Large intestine (tissue), 3 donors: ENCODE results near the gene EPB41. TPM values are rescaled to one million over a fixed set of nuclear protein-coding genes. Genes with fewer than 3 reads are reported as not detected.

Experiments
- DNase-seq, 2 donors: peaks; one replicate each; pipeline versions ENCODE4 v3.0.0 to v3.0.0-alpha.2; 2013
- H3K27ac ChIP-seq: one replicate; pipeline ENCODE4 v1.5.1; 2013; ENCODE audit warnings: low read length
- H3K27me3 ChIP-seq: 2 replicates; pipeline ENCODE4 v1.6.1; 2013; ENCODE audit warnings: low read length; ENCODE audit not compliant: control insufficient read depth, insufficient read depth
- H3K36me3 ChIP-seq: 2 replicates; pipeline ENCODE4 v1.6.1; 2013; ENCODE audit warnings: low read length; ENCODE audit not compliant: control insufficient read depth, insufficient read depth
- H3K4me1 ChIP-seq: one replicate; pipeline ENCODE4 v1.6.1; 2013; ENCODE audit warnings: low read length; ENCODE audit not compliant: control insufficient read depth, insufficient read depth
- H3K4me3 ChIP-seq: one replicate; pipeline ENCODE4 v1.5.1; 2013; ENCODE audit warnings: low read length
- H3K9me3 ChIP-seq: one replicate; pipeline ENCODE4 v1.6.1; 2013; ENCODE audit warnings: mild to moderate bottlenecking, low read depth, low read length, moderate library complexity; ENCODE audit not compliant: control insufficient read depth
- WGBS: methylation state at CpG from one replicate; pipeline ENCODE4 v1.1.5; 2013; ENCODE audit warnings: low lambda C conversion rate; ENCODE audit not compliant: insufficient coverage; 5-methylcytosine and 5-hydroxymethylcytosine counted together
- polyA plus RNA-seq: library from polyadenylated mRNA; unstranded; fragments of 120-200 nt; gene quantifications from one replicate; pipeline ENCODE4 v1.2.1, GENCODE V29; 2013

EPB41 gene
- polyA plus RNA-seq, 1 donor, result 54.0 TPM

DNA sequence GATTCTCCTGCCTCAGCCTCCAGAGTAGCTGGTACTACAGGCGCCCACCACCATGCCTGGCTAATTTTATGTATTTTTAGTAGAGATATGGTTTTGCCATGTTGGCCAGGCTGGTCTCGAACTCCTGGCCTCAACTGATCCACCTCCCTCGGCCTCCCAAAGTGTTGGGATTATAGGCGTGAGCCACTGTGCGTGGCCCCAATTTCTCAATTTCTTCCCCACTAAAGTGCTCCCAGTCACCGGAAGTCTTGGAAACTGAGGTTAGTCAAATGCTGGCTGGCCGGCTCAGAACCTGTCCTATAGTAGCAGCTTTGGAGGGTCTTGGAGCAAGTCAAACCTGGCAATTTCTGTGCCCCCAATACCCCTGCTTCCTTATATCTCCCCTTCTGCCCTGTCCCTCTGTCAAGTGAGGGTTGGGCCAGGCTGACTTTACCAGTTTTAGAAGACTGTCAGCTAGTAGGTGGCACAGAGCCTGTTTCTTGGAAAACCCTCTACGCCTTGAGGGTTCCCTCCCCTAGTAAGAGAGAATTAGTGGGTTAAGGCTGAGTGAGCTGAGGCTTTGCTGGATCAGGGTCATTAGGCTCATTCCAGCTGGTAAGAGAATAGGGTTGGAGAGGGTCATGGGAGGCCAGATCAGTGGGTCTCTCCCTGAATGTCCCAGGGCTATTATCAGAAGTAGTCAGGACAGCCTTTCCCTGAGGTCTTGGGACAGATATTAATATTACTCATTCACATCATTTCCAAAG is 8.3 kb upstream of the EPB41 start:
- Histone ChIP-seq H3K36me3 (no peaks in the 10 kb centered on the region), H3K9me3 (no peaks in the 10 kb centered on the region), H3K27ac (no peak overlapping the region), H3K4me1 (no peaks in the 10 kb centered on the region), H3K4me3 (no peak overlapping the region), H3K27me3 (no peaks in the 10 kb centered on the region)
- no peak for DNase-seq
- WGBS, result no CpG with 5 or more reads among the region's 8 CpGs

DNA sequence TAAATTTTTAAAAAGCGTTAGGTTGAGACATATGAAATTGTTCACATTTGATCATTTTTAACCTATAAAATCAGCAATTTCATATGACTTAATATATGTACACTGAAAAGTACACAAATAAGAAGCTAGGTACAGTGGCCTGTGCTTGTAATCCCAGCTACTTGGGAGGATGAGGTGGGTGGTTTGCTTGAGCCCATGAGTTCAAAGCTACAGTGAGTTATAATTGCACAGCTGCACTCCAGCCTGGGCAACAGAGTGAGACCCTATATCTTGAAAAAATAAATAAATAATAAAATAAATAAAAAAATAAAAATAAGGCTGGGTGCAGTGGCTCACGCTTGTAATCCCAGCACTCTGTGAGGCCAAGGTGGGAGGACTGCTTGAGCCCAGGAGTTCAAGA is 5.2 kb upstream of the EPB41 start:
- Histone ChIP-seq H3K27ac (no peak overlapping the region), H3K4me1 (no peaks in the 10 kb centered on the region), H3K9me3 (no peaks in the 10 kb centered on the region), H3K27me3 (no peaks in the 10 kb centered on the region), H3K36me3 (no peaks in the 10 kb centered on the region), H3K4me3 (no peak overlapping the region)
- DNase-seq, result no peak
- WGBS, result 100% methylated on average over 1 of the region's 2 CpGs

DNA sequence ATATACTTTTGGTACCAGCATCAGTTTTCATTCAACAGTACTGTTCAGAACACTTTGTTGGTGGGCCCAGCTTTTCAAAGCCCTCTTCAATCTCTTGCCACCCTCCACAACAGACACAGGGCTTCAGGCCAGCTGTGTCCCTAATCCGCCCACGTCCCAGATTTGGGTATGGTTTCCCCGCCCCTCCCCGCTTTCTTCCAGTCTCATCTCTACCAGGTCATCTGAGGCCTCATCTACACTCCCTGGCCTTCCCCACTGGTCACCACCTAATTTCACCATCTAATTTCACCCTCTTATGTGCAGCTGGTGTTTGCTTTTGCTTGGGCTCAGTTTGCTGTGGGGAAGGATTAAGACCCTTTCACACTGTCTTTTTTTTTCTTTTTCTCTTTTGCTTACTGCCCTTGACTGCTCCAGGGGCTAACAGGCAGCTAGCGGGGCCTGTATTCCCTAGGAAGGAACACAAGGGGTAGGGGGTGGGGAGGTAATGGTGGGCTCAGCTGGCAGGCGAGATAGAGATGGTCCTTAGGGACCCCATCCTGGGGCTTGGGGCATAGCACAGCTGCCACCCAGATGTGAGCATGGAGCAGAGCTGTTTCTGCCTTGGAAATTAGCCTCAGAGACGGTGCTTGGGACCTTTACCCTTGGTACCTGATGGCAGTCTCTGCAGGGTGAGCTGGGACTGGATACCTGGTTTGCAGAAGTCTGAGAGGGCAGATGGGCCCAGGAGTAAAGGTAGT is 3.8 kb upstream of the EPB41 start:
- H3K27ac ChIP-seq, result no peak overlapping the region
- DNase-seq, result no peak
- H3K9me3 ChIP-seq, result no peaks in the 10 kb centered on the region
- no peaks in the 10 kb centered on the region for H3K4me1 ChIP-seq
- no peaks in the 10 kb centered on the region for H3K36me3 ChIP-seq
- H3K4me3 ChIP-seq, result no peak overlapping the region
- WGBS, result no CpG with 5 or more reads among the region's 7 CpGs
- no peaks in the 10 kb centered on the region for H3K27me3 ChIP-seq

DNA sequence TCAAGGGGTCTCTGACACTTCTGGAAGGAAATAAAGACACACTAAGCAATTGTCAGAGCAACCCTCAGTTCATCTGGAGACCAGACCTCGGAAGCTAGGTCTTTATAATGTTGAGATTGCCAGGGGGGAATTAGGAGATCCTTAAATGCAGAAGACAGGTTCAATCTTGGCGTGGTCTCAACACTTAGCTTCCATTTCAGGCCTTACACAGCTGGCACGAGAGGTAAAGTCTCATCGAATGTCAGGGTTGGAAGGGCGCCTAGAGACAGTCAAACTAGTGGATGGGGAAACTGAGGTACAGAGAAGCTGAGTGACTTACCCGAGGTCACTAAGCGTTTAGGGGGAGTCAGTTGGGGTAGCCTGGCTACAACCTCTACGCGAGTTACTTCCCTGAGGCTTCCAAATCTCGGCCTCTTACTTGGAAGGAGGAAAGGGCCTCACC is 562 bp upstream of the EPB41 start:
- no peaks in the 10 kb centered on the region for H3K4me1 ChIP-seq
- DNase-seq, result no peak
- no peaks in the 10 kb centered on the region for H3K9me3 ChIP-seq
- WGBS, result no CpG with 5 or more reads among the region's 10 CpGs
- H3K27me3 ChIP-seq, result no peaks in the 10 kb centered on the region
- peak overlapping the region; percentile 54 for H3K4me3 ChIP-seq
- no peaks in the 10 kb centered on the region for H3K36me3 ChIP-seq
- H3K27ac ChIP-seq, result no peak overlapping the region

DNA sequence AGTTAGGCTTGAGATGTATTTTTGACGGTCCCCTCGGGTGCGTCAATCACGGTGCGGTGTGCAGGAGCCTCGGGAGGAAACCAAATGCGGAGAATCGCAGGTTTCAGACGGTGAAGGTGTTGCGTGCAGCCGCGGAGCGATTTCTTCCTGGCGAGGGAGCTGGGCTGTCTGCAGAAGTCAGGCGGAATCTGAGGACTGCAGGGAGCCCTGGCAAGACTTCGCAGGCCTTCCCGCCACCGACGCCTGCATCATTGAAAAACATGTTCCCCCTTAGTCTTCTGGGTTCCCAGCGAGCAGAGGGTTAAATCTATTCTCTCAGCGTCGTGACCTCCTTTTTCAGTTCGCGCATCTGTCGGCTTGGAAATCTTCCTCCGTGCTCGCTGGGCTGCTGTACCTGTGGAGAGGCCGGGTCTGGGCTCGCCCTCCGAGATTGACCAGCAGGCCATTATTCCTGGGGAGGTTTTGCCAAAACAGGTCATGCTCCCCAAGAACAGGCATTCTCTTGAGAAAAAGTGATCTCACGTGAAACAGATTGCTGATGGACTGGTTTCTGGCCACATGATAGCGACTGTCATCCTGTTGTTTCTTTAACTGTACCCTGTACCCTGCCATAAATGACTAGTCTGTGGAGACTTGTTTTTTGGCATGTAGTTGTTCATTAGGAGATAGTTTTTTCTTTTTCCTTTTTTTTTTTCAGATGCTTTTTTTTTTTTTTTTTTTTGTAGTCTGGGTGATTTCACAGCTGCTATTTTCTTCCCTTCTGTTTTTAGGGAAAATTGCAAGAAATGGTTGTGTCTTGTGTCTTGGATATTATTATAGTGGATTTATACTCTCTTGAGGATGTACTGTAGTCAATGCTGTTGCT is 894 bp downstream of the EPB41 start:
- no peaks in the 10 kb centered on the region for H3K27me3 ChIP-seq
- no CpG with 5 or more reads among the region's 32 CpGs for WGBS
- no peaks in the 10 kb centered on the region for H3K4me1 ChIP-seq
- H3K27ac ChIP-seq, result peak overlapping the region; percentile 79
- H3K9me3 ChIP-seq, result no peaks in the 10 kb centered on the region
- H3K4me3 ChIP-seq, result peak overlapping the region; percentile 54
- no peaks in the 10 kb centered on the region for H3K36me3 ChIP-seq
- DNase-seq, result peak; percentile 66 to 86

DNA sequence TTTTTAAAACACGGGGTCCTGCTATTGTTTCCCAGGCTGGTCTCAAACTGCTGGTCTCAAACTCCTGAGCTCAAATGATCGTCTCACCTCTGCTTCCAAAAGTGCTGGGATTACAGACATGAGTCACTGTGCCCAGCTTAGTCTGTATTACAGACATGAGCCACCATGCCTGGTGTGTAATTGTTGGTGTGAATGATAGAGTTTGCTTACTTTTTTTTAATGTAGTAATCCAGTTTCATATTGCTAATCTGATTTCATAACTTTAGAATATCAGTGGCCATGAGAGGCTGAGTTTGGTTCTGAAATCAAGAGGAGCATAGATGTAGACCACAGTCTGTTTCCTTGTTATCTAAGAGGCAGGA is 3.4 kb downstream of the EPB41 start:
- Histone ChIP-seq H3K27ac (no peak overlapping the region), H3K4me1 (no peaks in the 10 kb centered on the region), H3K36me3 (no peaks in the 10 kb centered on the region), H3K4me3 (no peak overlapping the region), H3K9me3 (no peaks in the 10 kb centered on the region), H3K27me3 (no peaks in the 10 kb centered on the region)
- WGBS, result no CpG with 5 or more reads among the region's 2 CpGs
- no peak for DNase-seq

DNA sequence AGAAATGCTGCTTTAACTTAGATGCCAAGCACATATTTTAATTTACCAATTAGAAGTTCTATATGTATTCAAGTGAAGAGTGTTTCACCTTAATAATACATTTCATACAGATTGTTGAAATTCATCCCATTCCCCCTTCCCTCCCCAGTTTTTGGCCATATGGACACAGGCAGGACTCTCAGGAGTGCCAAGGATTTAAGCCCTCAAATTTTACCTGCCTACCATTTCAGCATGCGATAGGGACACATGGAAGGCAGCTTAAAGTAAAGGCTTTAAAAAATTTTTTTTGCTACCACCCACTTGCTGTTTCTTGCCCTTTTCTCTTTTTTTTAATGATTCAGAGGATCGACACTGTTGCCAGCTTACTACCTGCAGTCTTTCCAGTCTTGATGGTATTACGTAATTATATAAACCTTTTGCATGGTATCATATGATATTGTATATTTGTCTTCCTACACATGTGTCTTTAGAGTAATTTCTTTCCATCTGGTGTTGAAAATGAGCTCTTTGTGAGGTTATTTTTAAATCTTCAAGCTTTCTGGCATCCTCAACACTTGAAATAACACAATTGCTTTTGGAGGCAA is 7.0 kb downstream of the EPB41 start:
- 80% methylated on average over 2 of the region's 3 CpGs for WGBS
- Histone ChIP-seq H3K4me1 (peaks cover 3% of the 10 kb centered on the region), H3K9me3 (no peaks in the 10 kb centered on the region), H3K36me3 (no peaks in the 10 kb centered on the region), H3K27ac (no peak overlapping the region), H3K27me3 (no peaks in the 10 kb centered on the region), H3K4me3 (no peak overlapping the region)
- no peak for DNase-seq

DNA sequence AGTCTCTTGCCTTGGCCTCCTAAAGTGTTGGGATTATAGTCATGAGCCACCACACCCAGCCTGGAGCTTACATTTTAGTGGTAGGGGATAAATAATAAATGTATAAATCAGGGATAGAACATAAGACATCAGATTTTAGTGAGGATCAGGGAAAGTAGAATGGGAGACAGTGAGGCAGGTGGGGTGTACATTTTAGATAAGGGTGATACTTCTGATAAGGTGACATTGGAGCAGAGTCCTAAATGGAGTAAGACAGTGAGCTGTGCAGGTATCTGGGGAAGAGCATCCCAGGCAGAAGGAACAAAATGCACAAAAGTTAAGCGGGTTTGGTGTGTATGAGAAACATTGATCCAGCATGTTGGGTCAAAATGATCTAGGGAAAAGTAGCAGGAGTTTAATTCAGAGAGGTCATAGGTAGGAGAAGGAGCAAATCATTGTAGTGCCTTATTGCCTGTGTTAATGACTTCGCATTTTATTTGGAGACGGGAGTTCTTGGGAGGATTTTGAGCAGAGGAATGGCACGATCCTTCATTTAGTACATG is 11.1 kb downstream of the EPB41 start:
- no peak overlapping the region for H3K27ac ChIP-seq
- H3K4me3 ChIP-seq, result no peak overlapping the region
- H3K4me1 ChIP-seq, result peaks cover 35% of the 10 kb centered on the region
- no peaks in the 10 kb centered on the region for H3K36me3 ChIP-seq
- no peaks in the 10 kb centered on the region for H3K9me3 ChIP-seq
- WGBS, result 100% methylated on average over 1 of the region's 4 CpGs
- no peak for DNase-seq
- H3K27me3 ChIP-seq, result no peaks in the 10 kb centered on the region

DNA sequence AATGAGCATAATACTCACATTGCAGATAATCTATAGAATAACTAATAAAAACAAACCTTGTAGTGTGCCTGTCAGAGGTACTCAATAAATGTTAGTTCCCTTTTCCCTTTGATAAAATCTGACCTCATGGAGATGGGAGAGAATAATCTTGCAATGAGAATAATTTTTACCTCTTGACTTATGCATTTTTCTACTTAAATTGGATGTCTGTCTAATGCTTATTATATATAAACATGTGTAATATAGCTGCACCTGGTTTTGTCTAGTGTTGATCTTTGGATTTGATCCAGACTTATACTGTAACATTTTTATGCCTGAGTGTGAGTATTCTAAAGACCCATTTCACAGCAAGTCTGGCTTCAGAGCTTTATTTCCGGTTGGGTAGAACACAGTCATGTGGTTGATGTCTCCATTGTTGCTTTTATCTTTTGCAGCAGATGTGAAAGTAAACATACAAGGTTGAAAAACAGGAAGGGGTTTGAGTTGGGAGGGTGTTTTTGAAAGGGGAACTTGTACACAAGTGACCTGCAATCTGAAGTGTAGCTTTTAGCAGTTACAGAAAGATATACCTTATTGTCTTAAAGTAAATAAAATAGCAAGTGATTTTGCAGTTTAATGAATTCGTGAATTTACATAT is 12.4 kb downstream of the EPB41 start:
- peak; percentile 31 to 52 for DNase-seq
- Histone ChIP-seq H3K4me1 (peaks cover 35% of the 10 kb centered on the region), H3K36me3 (no peaks in the 10 kb centered on the region), H3K27ac (peak overlapping the region; percentile 51), H3K9me3 (no peaks in the 10 kb centered on the region), H3K27me3 (no peaks in the 10 kb centered on the region), H3K4me3 (no peak overlapping the region)
- 63% methylated on average over 1 of the region's 2 CpGs for WGBS
